Right renal cortex interstitium (tissue), 3 donors: ENCODE measurements around the gene EDARADD. TPM values are rescaled to one million over a fixed set of nuclear protein-coding genes. Genes with fewer than 3 reads are reported as not detected.

ENCODE experiments used
- DNase-seq, 3 donors: peaks; one replicate each; pipeline ENCODE4 v3.0.0-alpha.2; 2013; ENCODE audit warnings: low read depth in 3 of 3, low spot score in 2 of 3
- polyA plus RNA-seq, 3 donors: library from polyadenylated mRNA; unstranded; fragments of 120-200 nt; gene quantifications; one replicate each; pipeline ENCODE4 v1.2.1, GENCODE V29; 2013; ENCODE audit not compliant: insufficient read length in 3 of 3

EDARADD gene
- polyA plus RNA-seq, 3 donors: 7.0 to 7.8 (median 7.6) TPM

DNA sequence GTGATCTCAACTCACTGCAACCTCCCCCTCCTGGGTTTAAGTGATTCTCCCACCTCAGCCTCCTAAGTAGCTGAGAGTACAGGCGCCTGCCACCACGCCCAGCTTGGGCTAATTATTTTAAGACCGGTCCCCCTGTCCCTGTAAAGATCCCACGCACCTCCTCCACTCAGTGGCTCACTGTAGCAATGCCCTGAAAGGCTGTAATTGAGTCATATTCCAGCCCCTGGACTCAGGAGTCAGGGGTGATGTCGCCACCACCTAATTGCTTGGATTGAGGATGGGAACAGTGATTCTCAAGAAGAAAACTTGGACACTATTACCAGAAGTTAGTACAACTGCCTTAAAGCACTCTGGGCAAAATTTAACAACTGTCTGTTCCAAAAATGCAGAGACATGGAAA lies 3.1 kb upstream of the EDARADD start:
- no peak for DNase-seq

GRCh38 chr1:236392182-236392581 lies 1.9 kb upstream of the EDARADD start:
- no peak for DNase-seq

- DNase-seq: no peak
These were observed 768 bp downstream of the EDARADD start for GRCh38 chr1:236394879-236395229.

- peak in 2 of 3 donors; percentile 34 to 40 for DNase-seq
These were observed 1.3 kb downstream of the EDARADD start for GRCh38 chr1:236395230-236395946.

DNA sequence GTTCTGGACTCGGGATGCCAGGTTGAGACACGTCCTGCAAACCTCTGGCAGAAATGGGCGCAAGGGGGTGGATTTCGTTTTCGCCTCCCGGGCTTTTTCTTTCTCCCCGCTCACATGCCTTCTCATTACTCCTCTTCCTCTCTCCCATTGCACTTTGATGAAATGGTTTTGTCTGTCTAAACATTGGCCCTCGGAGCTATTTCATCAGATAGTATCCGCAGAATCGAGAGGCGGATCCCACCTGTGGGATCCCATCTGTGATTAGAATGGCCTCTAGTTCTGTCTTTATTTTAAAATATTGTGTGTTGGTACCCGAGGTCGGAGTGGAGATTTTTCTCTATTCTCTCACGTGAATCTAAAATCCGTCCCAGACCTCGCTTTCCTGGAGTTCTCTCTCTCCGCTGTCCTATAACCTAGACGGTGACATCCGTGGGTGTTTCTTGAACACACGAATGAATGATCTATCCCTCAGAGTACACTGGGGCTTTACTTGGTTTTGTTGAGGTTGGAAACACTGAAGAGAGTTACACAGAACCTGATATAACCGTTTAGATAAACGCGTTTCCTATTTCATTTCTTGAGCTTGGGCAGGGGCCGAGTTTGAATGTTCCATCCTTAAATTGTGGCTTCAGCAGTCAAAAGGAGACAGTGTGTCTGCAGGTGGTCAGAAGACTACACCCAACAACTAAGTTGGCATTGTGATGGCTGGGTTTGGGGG lies 2.0 kb downstream of the EDARADD start:
- no peak for DNase-seq

- DNase-seq: no peak
These were observed 2.6 kb downstream of the EDARADD start for GRCh38 chr1:236396665-236397043.

DNA sequence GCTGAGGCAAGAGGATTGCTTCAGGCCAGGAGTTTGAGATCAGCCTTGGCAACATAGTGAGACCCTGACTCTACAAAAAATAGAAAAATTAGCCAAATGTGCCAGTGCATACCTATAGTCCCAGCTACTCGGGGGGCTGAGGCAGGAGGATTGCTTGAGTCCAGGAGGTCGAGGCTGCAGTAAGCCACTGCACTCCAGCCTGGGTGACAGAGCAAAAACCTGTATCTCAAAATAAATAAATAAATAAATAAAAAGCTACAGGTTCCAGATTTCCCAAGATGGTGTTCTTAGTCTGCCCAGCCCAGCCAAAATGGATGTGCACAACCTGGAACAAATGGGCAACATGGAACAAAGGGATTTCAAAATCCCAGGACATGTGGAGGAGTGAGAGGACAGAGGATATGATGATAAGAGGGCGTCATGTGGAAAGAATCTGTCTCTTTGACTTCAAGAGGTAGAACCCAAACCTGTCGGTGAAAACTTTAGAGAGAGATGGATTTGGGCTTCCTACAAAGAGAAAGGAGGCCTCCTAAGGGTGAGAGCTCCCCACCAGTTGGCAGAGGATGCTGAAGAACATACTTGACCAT lies 3.2 kb downstream of the EDARADD start:
- DNase-seq: no peak

GRCh38 chr1:236398538-236398937 lies 4.5 kb downstream of the EDARADD start:
- DNase-seq: no peak

GRCh38 chr1:236400061-236400603 lies 6.0 kb downstream of the EDARADD start:
- DNase-seq: no peak

DNA sequence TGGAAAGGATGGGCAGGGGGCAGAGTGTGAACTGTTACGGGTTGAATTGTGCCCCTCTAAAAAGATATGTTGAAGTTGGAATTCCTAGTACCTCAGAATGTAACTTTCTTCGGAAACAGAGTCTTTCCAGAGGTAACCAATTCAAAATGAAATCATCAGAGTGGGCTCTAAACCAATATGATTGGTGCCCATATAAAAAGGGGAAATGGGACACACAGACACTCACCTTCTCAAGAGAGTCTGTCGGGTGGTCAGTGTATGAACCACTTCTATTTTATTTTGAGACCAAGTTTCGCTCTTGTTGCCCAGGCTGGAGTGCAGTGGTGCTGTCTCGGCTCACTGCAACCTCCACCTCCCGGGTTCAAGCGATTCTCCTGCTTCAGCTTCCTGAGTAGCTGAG lies 7.6 kb downstream of the EDARADD start:
- no peak for DNase-seq

DNA sequence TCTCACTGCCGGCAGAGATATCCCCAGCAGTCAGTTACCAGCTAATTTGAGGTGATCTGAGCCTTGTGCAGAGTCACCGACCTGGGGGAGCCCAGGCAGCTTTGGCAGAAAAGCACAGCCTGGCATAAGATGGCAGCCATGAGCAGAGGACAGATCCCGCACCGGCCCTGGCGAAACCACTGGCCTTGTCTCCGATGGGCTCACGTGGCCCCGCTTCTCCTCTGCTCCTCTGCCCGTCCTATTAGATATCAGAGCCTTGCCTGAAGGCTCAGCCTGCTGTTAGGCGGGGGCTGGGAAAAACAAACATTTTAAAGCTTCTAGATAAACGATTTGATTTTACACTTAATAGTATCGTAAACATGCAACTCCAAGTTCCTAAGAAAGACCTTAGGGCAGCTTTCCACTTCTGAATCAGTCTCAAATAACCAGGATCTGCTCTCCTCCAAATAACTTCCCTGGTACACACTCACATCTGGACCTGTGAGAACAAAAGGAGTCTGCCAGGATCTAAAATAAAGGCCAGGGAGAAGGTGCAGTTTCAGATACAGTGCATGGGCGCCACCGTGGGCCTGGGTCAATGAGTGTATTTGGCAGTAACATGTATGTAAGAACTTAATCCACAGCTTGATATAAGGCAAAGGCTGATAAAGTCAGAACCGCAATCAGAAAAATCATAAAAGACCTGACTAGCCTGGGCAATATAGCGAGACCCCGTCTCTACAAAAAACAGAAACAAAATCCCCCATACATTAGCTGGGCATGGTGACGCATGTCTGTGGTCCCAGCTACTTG lies 10.0 kb downstream of the EDARADD start:
- no peak for DNase-seq

- no peak for DNase-seq
These were observed 13.0 kb downstream of the EDARADD start for GRCh38 chr1:236407059-236407458.

DNA sequence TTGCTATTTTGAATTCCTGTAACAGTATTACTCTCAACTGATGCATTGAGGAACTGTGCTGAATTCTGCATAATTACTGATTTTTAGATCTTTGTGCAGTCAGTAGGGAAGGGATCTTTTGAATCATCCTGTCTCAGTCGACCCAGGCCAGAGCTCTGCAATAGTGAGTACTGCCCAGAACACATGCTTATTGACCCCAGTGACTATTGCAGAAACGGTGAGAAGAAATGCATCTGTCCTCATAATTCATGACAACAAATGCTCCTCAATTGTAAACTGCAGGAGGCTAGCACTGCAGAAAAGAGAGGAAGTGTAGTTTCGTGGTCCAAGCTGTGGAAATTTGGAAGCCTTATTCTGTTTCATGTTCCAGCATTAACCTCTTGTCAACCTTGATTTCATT lies 19.6 kb downstream of the EDARADD start:
- no peak for DNase-seq

GRCh38 chr1:236416165-236416564 lies 22.1 kb downstream of the EDARADD start:
- DNase-seq: no peak

- DNase-seq: no peak
These were observed 23.2 kb downstream of the EDARADD start for GRCh38 chr1:236417336-236417735.

DNA sequence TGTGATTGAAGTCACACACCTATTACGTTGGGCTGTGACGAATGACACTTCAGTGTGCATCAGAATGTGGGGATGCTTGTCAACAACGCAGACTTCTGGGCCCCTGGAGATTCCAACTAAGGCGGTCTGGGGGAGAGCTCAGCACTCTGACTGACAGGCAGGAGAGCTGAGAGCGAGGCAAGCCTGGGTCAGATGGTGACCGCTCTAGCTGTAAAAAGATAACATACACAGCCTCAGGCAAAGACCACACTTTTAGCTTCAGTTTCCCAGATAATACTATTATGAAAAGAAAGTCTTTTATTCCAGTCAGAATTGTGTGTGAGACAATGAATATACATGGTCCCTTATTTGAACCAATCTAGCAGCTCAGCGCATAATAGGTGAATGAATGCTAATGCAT lies 25.4 kb downstream of the EDARADD start:
- DNase-seq: no peak

- no peak for DNase-seq
These were observed 26.9 kb downstream of the EDARADD start for GRCh38 chr1:236421022-236421421.

- no peak for DNase-seq
These were observed 27.9 kb downstream of the EDARADD start for GRCh38 chr1:236421850-236422516.

DNA sequence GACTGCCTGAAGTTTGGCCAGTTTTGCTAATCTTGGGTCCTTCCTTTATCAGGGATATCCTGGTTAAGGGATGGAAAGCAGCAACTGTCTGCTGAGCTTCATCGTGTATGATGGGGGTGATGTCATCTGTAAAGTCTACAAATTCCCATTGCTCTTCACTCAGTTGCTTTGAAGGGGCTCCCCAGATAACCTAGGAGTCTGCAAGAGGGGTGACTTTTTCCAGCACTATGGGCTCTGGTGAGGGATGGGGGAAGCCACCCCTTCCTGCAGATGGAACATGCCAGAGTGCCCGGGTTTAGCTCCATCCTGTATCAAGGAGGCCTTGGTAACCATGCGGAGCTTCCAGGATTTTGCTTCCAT lies 28.4 kb downstream of the EDARADD start:
- DNase-seq: no peak

DNA sequence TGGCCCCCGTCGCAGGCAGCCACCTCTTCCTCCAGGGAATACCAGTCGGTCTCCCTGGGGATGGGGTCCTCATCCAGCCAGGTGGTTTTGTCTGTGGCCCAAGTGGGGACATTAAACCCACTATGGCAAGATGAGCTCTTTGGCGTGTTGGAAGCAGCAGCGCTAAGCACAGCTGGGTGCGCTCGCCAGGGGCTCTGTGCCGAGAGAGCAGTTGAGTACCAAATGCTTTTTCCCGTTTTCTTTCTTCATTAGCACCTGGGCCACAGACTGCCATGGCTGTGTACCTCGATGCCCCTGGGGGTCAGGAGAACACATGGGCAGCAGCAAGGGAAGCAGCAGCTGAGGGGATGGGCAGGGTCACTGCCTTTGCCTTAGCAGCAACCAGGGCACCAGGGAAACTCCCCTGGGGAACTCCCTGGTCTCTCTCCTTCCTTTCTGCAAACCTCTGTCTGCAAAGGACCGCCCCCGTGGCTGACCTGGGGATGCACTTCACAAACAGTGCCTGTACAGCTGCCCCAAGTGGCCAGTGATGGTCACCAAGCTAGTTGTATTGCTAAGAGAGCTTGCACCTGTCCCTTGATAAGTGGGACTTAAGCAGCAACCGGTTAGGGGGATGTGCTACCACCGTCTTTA lies 31.1 kb downstream of the EDARADD start:
- DNase-seq: no peak
